Naive thymus-derived CD4-positive, alpha-beta T cell (primary cell): ENCODE measurements around the gene MACROD2. TPM values are rescaled to one million over a fixed set of nuclear protein-coding genes. Genes with fewer than 3 reads are reported as not detected.
"Not testable (repeated sequence)": the region's sequence is repeated elsewhere in the genome, so short reads cannot be mapped to it uniquely, and the experiment has no call there.

Experiments
- ATAC-seq: fragments of 150-1000 bp; cut with Tn5 transposase; 2 replicates; pipeline ENCODE4 v1.10.0; 2021; ENCODE audit warnings: mild to moderate bottlenecking, moderate library complexity
- CTCF ChIA-PET: fragments of 350-600 bp; sonication (Branson Sonifier 250); formaldehyde crosslinking; loops from one replicate; lab custom pipeline; 2021; ENCODE audit warnings: antibody characterized with exemption; lab: Charles Lee
- POLR2A ChIA-PET: fragments of 350-600 bp; sonication (Branson Sonifier 250); formaldehyde crosslinking; loops from one replicate; lab custom pipeline; 2021; ENCODE audit warnings: antibody characterized with exemption, inconsistent platforms; lab: Charles Lee
- DNase-seq, 9 donors: peaks; one replicate each; pipeline versions ENCODE4 v3.0.0 to v3.0.0-alpha.2; 2020 to 2022; ENCODE audit warnings: mixed read lengths in 1 of 9
- H3K27ac ChIP-seq: one replicate; pipeline ENCODE4 v1.7.0; 2013; ENCODE audit warnings: mild to moderate bottlenecking, low read depth, low read length, moderate library complexity
- H3K27me3 ChIP-seq, 2 donors: one replicate each; pipeline ENCODE4 v1.7.0; 2013; ENCODE audit warnings: low read length in 2 of 2, mild to moderate bottlenecking in 2 of 2, moderate library complexity in 2 of 2; ENCODE audit not compliant: control insufficient read depth in 2 of 2, insufficient read depth in 2 of 2
- H3K36me3 ChIP-seq, 3 experiments: 1 replicate in 2 of 3; 2 replicates in 1 of 3; pipeline ENCODE4 v1.7.0; 2013; ENCODE audit warnings: low read length in 3 of 3, mild to moderate bottlenecking in 3 of 3, moderate library complexity in 1 of 3; ENCODE audit not compliant: insufficient read depth in 3 of 3, control insufficient read depth in 2 of 3
- H3K4me1 ChIP-seq, 2 donors: one replicate each; pipeline ENCODE4 v1.7.0; 2013; ENCODE audit warnings: low read length in 2 of 2, mild to moderate bottlenecking in 2 of 2, moderate library complexity in 1 of 2; ENCODE audit not compliant: control insufficient read depth in 2 of 2, insufficient read depth in 2 of 2
- H3K4me3 ChIP-seq: 2 replicates; pipeline ENCODE4 v1.7.0; 2013; ENCODE audit warnings: mild to moderate bottlenecking, low read length
- H3K9me3 ChIP-seq, 3 experiments: 1 replicate in 2 of 3; 2 replicates in 1 of 3; pipeline ENCODE4 v1.7.0; 2013; ENCODE audit warnings: low read length in 3 of 3; ENCODE audit not compliant: control insufficient read depth in 2 of 3
- H3K27ac Mint-ChIP-seq, 9 donors: one replicate each; pipeline ENCODE4 v1.8.0; 2020 to 2022; ENCODE audit warnings: mixed read lengths in 9 of 9, mild to moderate bottlenecking in 8 of 9, moderate library complexity in 5 of 9, inconsistent platforms in 2 of 9
- H3K27me3 Mint-ChIP-seq, 5 donors: one replicate each; pipeline ENCODE4 v1.8.0; 2021 to 2022; ENCODE audit warnings: mixed read lengths in 5 of 5, mild to moderate bottlenecking in 1 of 5
- H3K36me3 Mint-ChIP-seq, 5 donors: one replicate each; pipeline ENCODE4 v1.8.0; 2020 to 2022; ENCODE audit warnings: mixed read lengths in 5 of 5, mild to moderate bottlenecking in 3 of 5, inconsistent platforms in 1 of 5
- H3K4me1 Mint-ChIP-seq, 7 donors: one replicate each; pipeline ENCODE4 v1.8.0; 2020 to 2022; ENCODE audit warnings: mixed read lengths in 7 of 7, mild to moderate bottlenecking in 3 of 7, inconsistent platforms in 1 of 7
- H3K4me3 Mint-ChIP-seq, 10 donors: one replicate each; pipeline ENCODE4 v1.8.0; 2020 to 2022; ENCODE audit warnings: mild to moderate bottlenecking in 10 of 10, mixed read lengths in 10 of 10, moderate library complexity in 6 of 10, inconsistent platforms in 2 of 10
- H3K9me3 Mint-ChIP-seq, 11 donors: one replicate each; pipeline ENCODE4 v1.8.0; 2020 to 2022; ENCODE audit warnings: mixed read lengths in 11 of 11, mild to moderate bottlenecking in 4 of 11, inconsistent platforms in 1 of 11, moderate library complexity in 1 of 11
- intact Hi-C, 2 donors: fragments of 100-400 bp; cut with micrococcal nuclease; formaldehyde crosslinking; loops; one replicate each; pipeline ENCODE4 v1.15.1; 2023
- polyA plus RNA-seq, 2 donors: library from polyadenylated mRNA; unstranded; fragments of 300-500 nt; fragmentation: Illumina TruSeq; gene quantifications; one replicate each; pipeline ENCODE4 v1.2.3, GENCODE V29; 2021
- total RNA-seq, 6 experiments: library from RNA in 5 of 6; stranded (reverse) in 5 of 6; gene quantifications; 1 replicate in 5 of 6; 2 replicates in 1 of 6; pipeline ENCODE4 v1.2.3 and lab custom pipeline; 2021 to 2026

Gene MACROD2
- total and polyA plus RNA-seq, 7 experiments from 2014 or later, result 0.27 to 0.86 (median 0.34) TPM; not detected in 4

DNA sequence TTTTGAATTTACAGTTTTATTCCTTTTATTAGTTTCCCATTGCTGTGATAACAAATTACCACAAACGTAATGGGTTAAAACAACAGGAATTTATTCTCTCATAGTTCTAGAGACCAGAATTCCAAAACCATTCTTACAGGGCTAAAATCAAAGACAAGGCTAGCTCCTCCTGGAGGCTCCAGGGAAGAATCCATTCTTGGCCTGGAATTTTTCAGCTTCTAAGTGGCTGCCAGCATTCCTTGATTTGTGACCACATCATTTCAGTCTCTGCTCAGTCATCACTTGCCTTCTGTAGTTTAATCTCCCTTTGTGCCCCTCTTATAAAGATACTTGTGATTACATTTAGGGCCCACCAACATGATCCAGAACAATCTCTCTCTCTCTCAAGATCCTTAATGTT lies 4.0 kb upstream of the MACROD2 start:
- Mint-ChIP-seq H3K36me3 (peaks cover 0 to 6% (median 0%) of the 10 kb centered on the region in 5 donors), H3K4me3 (no peak overlapping the region), H3K4me1 (peaks cover 2 to 4% (median 3%) of the 10 kb centered on the region in 7 donors), H3K27me3 (peaks cover 3 to 19% (median 18%) of the 10 kb centered on the region in 5 donors), H3K9me3 (peaks cover 3 to 63% (median 22%) of the 10 kb centered on the region in 11 donors), H3K27ac (no peak overlapping the region)
- no peak for DNase-seq
- Histone ChIP-seq H3K9me3 (peaks cover 0 to 15% (median 0%) of the 10 kb centered on the region in 3 experiments), H3K27me3 (no peaks in the 10 kb centered on the region), H3K4me3 (no peak overlapping the region), H3K27ac (no peak overlapping the region), H3K36me3 (no peaks in the 10 kb centered on the region), H3K4me1 (no peaks in the 10 kb centered on the region)
- ChIA-PET CTCF (no interaction called here), POLR2A (no interaction called here)
- ATAC-seq, result no peak
- intact Hi-C loops, result loop anchor here in 1 of 2 donors (10.0 kb wide), 1 partner anchor 63 kb away; no protein-coding TSS in a partner anchor

DNA sequence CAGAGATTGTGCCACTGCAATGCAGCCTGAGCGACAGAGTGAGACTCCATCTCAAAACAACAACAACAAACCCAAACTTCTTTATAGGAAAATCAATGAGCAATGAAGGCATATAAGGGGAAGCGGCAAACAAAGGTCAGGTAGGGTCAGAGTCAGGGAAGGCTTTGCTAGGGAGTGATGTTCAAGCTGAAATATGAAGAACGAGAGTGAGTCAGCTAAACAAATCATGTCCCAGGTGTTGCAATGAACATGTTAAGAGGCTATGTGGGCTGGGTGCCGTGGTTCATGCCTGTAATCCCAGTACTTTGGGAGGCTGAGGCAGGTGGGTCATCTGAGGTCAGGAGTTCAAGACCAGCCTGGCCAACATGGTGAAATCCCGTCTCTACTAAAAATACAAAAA lies 3.4 kb upstream of the MACROD2 start:
- H3K4me1 ChIP-seq, H3K4me1 Mint-ChIP-seq, DNase-seq, POLR2A ChIA-PET, ATAC-seq, H3K27ac Mint-ChIP-seq, H3K4me3 Mint-ChIP-seq, H3K36me3 ChIP-seq, H3K27ac ChIP-seq, H3K27me3 ChIP-seq, CTCF ChIA-PET, H3K4me3 ChIP-seq: not testable (repeated sequence)
- intact Hi-C loops, result loop anchor here in 1 of 2 donors (10.0 kb wide), 1 partner anchor 63 kb away; no protein-coding TSS in a partner anchor
- Mint-ChIP-seq H3K9me3 (peaks cover 4 to 69% (median 26%) of the 10 kb centered on the region in 11 donors), H3K27me3 (peaks cover 9 to 25% (median 24%) of the 10 kb centered on the region in 5 donors), H3K36me3 (peaks cover 0 to 11% (median 0%) of the 10 kb centered on the region in 5 donors)
- H3K9me3 ChIP-seq, result peaks cover 0 to 15% (median 0%) of the 10 kb centered on the region in 3 experiments

DNA sequence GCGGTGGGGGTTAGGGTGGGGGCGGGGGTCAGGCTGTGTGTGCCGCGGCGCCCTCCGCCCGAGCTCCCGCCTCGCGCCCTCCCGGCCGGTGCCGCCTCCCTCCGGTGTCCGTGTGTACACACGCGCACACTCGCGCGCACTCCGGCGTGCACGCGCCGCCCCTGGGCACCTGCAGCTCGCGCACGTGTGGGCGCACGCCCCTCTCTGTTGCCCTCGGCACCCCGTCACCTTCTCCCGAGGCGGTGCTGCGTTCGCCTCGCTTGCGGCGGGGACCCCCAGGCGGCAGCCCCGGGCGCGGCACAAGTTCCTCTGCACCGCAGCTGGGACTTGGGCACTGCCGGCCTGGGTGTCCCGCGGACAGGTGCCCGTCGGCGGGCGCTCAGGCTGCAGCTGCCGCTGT lies 525 bp downstream of the MACROD2 start:
- H3K36me3 ChIP-seq, result no peaks in the 10 kb centered on the region
- CTCF ChIA-PET, result no interaction called here
- peak overlapping the region in 6 of 10 donors; percentile 50 to 76 (median 60) for H3K4me3 Mint-ChIP-seq
- peaks cover 3 to 9% (median 8%) of the 10 kb centered on the region in 7 donors for H3K4me1 Mint-ChIP-seq
- DNase-seq (no peak), ATAC-seq (no peak)
- peaks cover 4 to 50% (median 23%) of the 10 kb centered on the region in 11 donors for H3K9me3 Mint-ChIP-seq
- no peaks in the 10 kb centered on the region for H3K27me3 ChIP-seq
- H3K4me3 ChIP-seq, result no peak overlapping the region
- H3K4me1 ChIP-seq, result no peaks in the 10 kb centered on the region
- H3K27me3 Mint-ChIP-seq, result peaks cover 14 to 42% (median 29%) of the 10 kb centered on the region in 5 donors
- POLR2A ChIA-PET, result no interaction called here
- H3K27ac Mint-ChIP-seq, result no peak overlapping the region
- H3K9me3 ChIP-seq, result peaks cover 0 to 15% (median 0%) of the 10 kb centered on the region in 3 experiments
- H3K36me3 Mint-ChIP-seq, result peaks cover 0 to 11% (median 0%) of the 10 kb centered on the region in 5 donors
- no peak overlapping the region for H3K27ac ChIP-seq
- intact Hi-C loops, result loop anchor here in 1 of 2 donors (10.0 kb wide), 1 partner anchor 59 kb away; no protein-coding TSS in a partner anchor

DNA sequence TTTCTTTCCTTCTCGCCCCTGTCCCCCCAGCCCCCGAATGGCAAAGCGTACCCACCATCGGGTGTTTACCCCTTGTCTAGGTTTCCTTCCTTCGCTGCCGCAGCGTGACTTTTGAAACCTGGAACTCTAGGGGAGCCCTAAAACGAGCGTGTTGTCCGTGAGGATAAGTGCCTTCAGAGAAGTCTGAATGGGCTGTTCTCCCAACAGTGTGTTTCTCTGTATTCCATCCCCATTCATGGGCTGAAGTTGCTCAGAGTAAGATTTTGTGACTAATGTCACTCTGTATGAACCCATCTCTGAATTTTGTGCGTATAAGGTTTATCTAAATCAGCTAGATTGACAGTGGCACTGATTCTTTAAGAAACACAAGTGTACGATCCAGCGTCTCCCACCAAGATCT lies 949 bp downstream of the MACROD2 start:
- Mint-ChIP-seq H3K27me3 (peaks cover 14 to 41% (median 29%) of the 10 kb centered on the region in 5 donors), H3K9me3 (peaks cover 4 to 50% (median 20%) of the 10 kb centered on the region in 11 donors), H3K36me3 (peaks cover 0 to 11% (median 0%) of the 10 kb centered on the region in 5 donors), H3K4me3 (peak overlapping the region; percentile 50 to 82 (median 70)), H3K4me1 (peaks cover 3 to 9% (median 8%) of the 10 kb centered on the region in 7 donors), H3K27ac (no peak overlapping the region)
- Histone ChIP-seq H3K4me3 (no peak overlapping the region), H3K27me3 (no peaks in the 10 kb centered on the region), H3K36me3 (no peaks in the 10 kb centered on the region), H3K27ac (no peak overlapping the region), H3K9me3 (peaks cover 0 to 15% (median 0%) of the 10 kb centered on the region in 3 experiments), H3K4me1 (no peaks in the 10 kb centered on the region)
- CTCF ChIA-PET, result no interaction called here
- no peak for DNase-seq
- ATAC-seq, result no peak
- POLR2A ChIA-PET, result no interaction called here
- intact Hi-C loops, result loop anchor here in 1 of 2 donors (10.0 kb wide), 1 partner anchor 59 kb away; no protein-coding TSS in a partner anchor

DNA sequence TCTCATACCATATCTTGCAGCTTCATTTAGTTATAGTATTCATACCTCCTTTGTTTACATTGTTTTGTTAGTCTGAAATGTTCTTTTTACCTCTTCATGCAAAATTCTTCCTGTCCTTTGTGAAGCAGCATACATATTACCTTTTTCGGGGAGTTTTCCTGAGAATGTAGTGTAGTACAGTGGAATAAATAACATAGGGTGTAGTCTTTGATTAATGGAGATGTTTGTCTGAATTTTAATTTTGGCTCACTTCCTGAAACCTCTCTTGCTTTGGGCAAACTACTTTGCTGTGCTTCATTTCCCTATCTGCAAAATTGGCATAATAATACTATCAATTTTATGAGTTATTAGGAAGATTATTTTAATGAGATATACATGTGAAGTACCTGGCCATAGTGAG lies 5.6 kb downstream of the MACROD2 start:
- Histone ChIP-seq H3K4me1 (no peaks in the 10 kb centered on the region), H3K27ac (no peak overlapping the region), H3K36me3 (no peaks in the 10 kb centered on the region), H3K27me3 (no peaks in the 10 kb centered on the region), H3K9me3 (no peaks in the 10 kb centered on the region), H3K4me3 (no peak overlapping the region)
- ATAC-seq (no peak), DNase-seq (no peak)
- no peak overlapping the region for H3K27ac Mint-ChIP-seq
- H3K27me3 Mint-ChIP-seq, result peaks cover 14 to 38% (median 26%) of the 10 kb centered on the region in 5 donors
- H3K36me3 Mint-ChIP-seq, result peaks cover 0 to 11% (median 0%) of the 10 kb centered on the region in 5 donors
- peaks cover 3 to 9% (median 7%) of the 10 kb centered on the region in 7 donors for H3K4me1 Mint-ChIP-seq
- no peak overlapping the region for H3K4me3 Mint-ChIP-seq
- intact Hi-C loops, result no loop called here
- ChIA-PET POLR2A (no interaction called here), CTCF (no interaction called here)
- peaks cover 0 to 13% (median 9%) of the 10 kb centered on the region in 11 donors for H3K9me3 Mint-ChIP-seq

DNA sequence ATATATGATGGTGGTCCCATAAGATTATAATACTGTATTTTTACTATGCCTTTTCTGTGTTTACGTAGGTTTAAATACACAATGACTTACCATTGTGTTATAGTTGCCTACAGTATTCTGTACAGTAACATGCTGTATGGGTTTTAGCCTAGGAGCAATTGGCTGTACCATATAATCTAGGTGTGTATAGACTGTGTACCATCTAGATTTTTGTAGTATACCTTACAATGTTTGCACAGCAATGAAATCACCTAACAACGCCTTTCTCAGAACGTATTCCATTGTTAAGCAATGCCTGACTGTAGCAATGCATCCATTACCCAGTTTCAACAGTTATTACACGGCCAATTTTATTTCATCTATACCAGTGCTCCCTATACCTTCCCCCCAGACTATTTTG lies 10.7 kb downstream of the MACROD2 start:
- ChIA-PET POLR2A (no interaction called here), CTCF (no interaction called here)
- intact Hi-C loops, result no loop called here
- H3K9me3 Mint-ChIP-seq, result peaks cover 0 to 12% (median 4%) of the 10 kb centered on the region in 11 donors
- H3K4me3 Mint-ChIP-seq, result no peak overlapping the region
- Histone ChIP-seq H3K9me3 (no peaks in the 10 kb centered on the region), H3K36me3 (no peaks in the 10 kb centered on the region), H3K27ac (no peak overlapping the region), H3K27me3 (no peaks in the 10 kb centered on the region), H3K4me1 (no peaks in the 10 kb centered on the region), H3K4me3 (no peak overlapping the region)
- no peak overlapping the region for H3K27ac Mint-ChIP-seq
- H3K4me1 Mint-ChIP-seq, result no peaks in the 10 kb centered on the region
- no peaks in the 10 kb centered on the region for H3K36me3 Mint-ChIP-seq
- ATAC-seq (no peak), DNase-seq (no peak)
- H3K27me3 Mint-ChIP-seq, result peaks cover 0 to 15% (median 4%) of the 10 kb centered on the region in 5 donors

DNA sequence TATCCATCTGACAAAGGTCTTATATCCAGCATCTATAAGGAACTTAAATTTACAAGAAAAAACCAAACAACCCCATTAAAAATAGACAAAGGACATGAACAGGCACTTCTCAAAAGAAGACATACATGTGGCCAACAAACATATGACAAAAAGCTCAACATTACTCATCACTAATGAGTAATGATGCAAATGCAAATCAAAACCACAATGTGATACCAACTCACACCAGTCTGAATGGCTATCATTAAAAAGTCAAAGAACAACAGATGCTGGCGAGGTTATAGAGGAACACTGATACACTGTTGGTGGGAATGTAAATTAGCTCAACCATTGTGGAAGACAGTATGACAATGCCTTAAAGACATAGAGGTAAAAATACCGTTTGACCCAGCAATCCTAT lies 13.9 kb downstream of the MACROD2 start:
- POLR2A ChIA-PET, result no interaction called here
- Histone ChIP-seq H3K36me3 (no peaks in the 10 kb centered on the region), H3K27me3 (no peaks in the 10 kb centered on the region), H3K4me1 (no peaks in the 10 kb centered on the region), H3K4me3 (no peak overlapping the region), H3K9me3 (no peaks in the 10 kb centered on the region), H3K27ac (no peak overlapping the region)
- peaks cover 0 to 5% (median 0%) of the 10 kb centered on the region in 5 donors for H3K27me3 Mint-ChIP-seq
- CTCF ChIA-PET, result no interaction called here
- no peak for DNase-seq
- no peak overlapping the region for H3K27ac Mint-ChIP-seq
- peaks cover 0 to 9% (median 5%) of the 10 kb centered on the region in 11 donors for H3K9me3 Mint-ChIP-seq
- H3K4me1 Mint-ChIP-seq, result no peaks in the 10 kb centered on the region
- intact Hi-C loops, result no loop called here
- no peak for ATAC-seq
- no peaks in the 10 kb centered on the region for H3K36me3 Mint-ChIP-seq
- H3K4me3 Mint-ChIP-seq, result no peak overlapping the region
